NCI-H1417 (cell line): ENCODE data around the gene PRPH.
"Not testable (repeated sequence)": the region's sequence is repeated elsewhere in the genome, so short reads cannot be mapped to it uniquely, and the experiment has no call there.

Source experiments
- DNase-seq, 3 experiments: peaks; one replicate each; lab custom pipeline; 2025; lab: John Stamatoyannopoulos, UW

The PRPH gene

DNA sequence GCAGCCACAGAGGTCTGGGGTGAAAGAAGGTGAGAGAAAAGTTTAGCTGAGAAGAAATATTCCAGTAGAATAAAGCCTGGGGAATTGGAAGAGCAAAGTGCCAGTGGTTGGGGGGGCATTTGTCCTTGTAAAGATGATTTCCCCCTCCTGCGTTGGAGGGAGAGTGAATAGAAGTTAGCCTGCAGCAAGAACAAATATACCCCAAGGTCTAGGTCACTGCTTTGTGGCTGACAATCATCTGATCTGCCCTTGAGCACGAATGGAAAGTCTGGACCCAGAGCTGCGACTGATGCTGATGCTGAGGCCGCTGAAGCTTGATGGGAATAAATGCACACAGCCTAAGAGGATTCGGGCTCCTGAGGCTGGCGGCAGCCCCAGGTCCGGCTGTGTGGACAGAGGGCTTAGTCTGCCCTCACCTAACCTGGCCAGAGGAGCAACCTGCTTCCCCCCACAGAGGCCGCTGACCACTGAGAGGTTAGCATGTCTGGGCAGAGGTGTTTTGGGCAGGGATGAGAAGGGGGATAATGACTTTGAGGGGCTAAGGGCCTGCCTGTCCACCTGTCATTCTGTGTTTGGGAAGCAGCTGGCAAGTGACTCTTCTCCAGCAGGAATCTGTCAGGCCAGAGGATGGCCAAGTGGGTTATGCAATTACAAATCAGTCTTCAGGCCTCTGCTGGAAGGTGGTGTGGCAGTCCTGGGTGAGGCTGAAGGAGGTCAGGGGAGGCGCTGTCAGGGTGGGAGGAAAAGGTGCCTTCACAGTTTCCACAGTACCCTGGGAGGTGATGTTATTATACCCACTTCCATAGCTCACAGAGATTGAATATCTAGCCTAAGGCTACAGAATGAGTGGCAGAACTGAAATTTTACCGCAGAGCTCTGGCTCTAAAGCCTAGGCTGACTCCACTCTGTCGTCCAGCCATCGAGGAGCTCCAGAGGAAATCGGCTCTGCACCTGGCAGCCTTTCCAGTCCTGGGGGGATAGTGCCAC, 18.4 kb upstream of the PRPH start:
- no peak for DNase-seq

DNA sequence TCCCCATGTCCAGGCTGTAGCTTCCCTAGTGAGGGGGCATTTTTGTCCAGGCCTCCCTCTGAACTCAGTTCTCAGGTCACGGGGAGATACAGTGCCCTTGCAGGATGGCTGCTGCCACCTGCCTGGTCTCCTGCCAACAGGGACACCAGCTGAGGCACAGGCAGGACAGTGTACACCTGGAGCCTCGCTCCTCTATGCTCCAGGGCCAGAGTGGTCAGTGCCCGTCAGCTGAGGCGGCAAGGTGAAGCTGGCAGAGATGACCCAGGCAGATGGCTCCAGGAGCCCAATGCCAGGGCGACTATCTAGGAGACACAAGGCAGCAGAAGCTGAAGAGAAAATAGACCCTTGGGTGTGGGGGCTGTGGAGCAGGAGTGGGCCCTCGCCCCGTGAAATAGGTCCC, 17.5 kb upstream of the PRPH start:
- DNase-seq, result no peak

DNA sequence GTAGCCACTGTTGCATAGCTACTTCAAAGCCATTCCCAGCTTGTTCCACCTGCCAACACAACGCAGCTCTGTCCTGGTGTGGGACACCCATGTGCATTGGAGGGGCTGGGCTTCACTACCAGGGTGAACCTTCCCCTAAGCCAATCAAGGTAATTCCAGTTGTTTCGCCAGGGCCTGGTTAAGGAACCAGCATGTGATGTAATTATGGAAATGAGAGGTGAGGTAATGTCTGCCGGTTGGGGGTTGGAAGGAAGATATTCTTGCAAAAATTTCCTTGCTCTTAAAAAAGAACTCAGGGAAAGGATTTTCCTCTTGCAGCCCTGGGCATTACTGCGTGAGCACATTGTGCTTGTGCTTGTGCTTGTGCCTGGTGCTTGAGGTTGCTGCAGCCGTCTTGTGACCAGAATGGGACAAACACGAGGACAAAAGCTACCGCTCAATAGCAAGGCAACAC, 15.2 kb upstream of the PRPH start:
- DNase-seq, result peak in 1 of 3 experiments; percentile 64

DNA sequence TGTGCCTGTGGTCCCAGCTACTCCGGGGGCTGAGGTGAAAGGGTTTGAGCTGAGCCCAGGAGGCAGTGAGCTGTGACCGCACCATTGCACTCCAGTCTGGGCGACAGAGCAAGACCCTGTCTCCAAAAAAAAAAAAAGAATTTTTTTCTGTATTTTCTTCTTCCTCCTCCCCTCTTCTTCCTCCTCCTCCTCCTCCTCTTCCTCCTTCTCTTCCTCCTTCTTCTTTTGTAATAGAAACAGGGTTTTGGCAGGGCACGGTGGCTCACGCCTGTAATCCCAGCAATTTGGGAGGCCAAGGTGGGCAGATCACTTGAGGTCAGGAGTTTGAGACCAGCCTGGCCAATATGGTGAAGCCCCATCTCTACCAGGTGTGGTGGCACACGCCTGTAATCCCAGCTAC, 14.4 kb upstream of the PRPH start:
- DNase-seq, result not testable (repeated sequence)

DNA sequence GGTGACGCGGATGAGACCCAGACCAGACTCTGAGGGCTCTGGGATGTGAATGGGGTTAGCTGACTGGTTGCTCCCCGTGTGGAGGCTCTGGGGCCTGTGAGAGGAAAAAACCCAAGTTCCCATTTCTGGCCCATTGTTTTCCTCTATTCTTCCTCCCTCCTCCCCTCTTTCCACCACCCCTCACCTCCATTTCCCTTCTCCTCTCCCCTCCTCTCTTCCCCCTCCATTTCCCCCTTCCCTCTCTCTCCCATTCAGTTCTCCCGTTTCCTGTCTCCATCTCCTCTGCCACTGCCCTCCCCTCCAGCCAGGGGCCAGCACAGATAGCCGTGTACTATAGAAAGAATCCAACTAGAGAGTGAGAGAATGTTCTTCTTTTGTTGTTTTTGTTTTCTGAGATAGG, 12.6 kb upstream of the PRPH start:
- DNase-seq, result no peak

DNA sequence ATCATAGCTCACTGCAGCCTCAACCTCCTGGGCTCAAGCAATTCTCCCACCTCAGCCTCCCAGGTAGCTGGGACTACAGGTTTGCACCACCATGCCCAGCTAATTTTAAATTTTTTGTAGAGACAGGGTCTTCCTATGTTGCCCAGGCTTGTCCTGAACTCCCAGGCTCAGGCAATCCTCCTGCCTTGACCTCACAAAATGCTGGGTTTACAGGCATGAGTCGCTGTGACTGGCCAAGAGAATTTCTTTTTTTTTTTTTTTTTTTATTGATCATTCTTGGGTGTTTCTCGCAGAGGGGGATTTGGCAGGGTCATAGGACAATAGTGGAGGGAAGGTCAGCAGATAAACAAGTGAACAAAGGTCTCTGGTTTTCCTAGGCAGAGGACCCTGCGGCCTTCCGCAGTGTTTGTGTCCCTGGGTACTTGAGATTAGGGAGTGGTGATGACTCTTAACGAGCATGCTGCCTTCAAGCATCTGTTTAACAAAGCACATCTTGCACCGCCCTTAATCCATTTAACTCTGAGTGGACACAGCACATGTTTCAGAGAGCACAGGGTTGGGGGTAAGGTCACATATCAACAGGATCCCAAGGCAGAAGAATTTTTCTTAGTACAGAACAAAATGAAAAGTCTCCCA, 12.1 kb upstream of the PRPH start:
- DNase-seq, result not testable (repeated sequence)

DNA sequence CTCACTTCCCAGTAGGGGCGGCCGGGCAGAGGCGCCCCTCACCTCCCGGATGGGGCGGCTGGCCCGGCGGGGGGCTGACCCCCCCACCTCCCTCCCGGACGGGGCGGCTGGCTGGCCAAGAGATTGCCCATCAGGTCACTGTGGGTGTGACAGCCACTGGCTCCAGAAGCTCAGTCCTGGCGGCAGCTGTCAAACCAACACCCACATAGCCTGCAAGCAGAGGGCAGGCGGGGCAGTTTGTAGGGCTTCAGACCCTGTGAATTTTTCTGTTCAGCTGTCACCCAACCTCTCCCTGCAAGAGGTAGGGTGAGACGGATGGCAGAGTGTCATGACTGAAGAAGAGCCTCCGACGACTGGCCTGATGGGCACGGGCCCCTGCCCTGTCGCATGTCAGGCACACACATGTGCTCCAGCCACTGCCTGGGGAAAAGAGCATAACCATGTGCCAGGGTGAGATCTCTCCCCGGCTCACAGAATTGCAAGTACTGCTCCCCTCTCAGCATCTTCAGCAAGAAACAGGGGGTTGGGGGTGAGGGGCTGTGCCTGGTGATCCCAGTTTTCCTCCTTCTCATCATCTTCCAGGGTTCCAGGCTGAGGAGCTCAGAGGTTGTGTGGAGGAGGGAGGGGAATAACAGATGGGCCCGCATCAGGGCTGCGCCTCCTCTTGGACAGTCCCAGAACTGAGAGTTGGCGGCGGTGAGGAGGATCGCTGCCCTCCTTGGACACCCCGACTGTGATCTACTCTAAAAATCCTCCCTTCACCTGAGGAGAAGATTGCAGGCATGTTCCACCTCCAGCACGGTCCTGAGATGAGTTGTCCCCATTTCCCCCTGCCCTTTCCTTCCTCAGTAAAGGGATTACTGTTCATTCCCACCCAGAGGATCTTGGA, 11.2 kb upstream of the PRPH start:
- DNase-seq, result no peak

DNA sequence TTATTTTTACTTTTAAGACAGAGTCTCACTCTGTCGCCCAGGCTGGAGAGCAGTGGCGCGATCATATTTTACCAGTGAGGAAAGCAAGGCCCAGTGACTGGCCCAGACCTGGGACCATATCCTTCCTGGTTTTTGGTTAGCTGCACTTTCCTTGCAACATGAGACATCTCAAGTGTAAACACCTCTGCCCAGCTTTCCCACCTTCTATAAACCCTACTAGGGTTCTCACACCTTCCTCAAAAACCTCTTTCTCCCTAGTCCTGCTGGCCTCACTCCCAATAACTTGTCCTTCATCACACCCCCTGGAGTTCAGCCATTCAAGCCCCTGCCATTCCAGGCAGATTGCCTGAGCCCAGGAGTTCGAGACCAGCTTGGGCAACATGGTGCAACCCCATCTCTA, 10.3 kb upstream of the PRPH start:
- DNase-seq, result no peak

DNA sequence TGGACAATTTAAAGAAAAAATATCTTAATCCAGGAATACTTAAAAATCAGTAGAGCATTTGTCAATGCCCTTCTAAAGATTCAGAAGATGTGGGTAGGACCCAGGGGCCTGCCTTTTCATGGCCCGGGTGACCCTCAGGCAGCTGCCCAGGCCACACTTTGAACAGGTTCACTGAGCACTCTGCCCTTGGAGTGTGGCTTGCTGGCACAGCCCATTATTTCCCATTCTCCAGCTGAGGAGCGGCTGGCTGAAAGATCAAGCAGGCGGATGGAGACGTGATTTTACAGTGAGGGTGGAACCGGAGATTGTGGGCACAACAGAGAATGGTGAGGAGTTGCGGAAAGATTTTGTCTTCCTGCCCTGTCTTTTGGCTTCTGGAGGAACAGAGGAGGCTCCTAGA, 7.1 kb upstream of the PRPH start:
- DNase-seq, result no peak

DNA sequence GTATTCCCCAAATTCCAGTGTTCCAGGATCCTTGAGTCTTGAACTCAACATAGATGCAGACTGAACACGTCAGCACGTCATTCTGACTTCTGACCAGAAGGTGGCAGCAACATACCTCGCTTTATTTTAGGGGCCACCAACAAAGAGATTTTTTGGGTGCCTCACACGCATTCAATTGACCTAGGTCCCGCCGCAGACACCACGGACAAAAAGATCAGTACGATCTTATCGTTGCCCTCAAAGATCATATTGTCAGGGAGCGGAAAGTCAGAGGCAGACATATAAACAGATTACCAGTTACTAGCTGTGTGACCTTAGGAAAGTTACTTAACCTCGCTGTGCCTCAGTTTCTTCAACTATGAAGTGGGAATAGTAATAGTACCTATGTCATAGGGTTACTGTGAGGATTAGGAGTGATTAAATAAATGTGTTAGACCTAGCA, 6.5 kb upstream of the PRPH start:
- peak; percentile 58 to 83 (median 80) for DNase-seq

DNA sequence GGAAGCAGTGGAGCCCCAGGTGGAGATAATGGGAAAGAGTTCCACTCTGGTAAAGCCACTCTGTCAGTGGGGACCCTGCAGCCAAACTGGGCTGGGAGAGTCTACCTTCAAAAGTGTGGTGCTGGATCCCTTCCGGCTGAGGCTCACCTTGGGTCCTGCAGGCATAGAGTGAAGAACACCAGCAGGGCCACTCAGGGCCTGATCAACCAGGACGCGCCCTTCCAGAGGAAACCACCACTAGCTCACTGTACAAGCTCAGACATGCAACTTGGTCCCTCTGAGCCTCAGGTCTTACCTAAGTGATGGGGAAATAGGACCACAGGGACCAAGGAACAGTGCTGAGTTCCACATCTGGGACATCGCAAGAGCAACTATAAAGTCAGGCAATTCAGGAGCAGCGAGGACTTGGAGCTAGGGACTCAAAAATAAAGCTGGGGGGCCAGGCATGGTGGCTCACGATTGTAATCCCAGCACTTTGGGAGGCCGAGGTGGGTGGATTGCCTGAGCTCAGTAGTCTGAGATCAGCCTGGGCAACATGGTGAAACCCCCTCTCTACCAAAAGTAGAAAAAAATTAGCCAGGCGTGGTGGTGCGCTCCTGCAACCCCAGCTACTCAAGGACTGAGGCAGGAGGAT, 5.9 kb upstream of the PRPH start:
- no peak for DNase-seq

DNA sequence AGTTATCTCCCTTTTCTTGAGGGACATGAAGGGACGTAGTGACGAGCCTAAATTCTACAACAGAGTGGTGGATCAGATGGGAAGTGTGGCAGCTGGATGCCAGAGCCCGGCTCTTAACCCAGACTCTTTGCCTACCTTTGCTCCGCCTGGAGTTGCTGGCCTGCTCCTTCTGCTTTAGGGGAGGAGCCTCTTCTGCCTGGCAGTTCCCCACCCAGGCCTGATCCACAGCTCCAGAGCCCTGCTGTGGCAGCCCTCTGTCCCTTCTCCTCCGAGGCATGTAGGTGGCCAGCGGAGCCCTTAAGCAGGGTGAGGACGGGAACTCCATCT, 2.3 kb upstream of the PRPH start:
- peak in 1 of 3 experiments; percentile 67 for DNase-seq

DNA sequence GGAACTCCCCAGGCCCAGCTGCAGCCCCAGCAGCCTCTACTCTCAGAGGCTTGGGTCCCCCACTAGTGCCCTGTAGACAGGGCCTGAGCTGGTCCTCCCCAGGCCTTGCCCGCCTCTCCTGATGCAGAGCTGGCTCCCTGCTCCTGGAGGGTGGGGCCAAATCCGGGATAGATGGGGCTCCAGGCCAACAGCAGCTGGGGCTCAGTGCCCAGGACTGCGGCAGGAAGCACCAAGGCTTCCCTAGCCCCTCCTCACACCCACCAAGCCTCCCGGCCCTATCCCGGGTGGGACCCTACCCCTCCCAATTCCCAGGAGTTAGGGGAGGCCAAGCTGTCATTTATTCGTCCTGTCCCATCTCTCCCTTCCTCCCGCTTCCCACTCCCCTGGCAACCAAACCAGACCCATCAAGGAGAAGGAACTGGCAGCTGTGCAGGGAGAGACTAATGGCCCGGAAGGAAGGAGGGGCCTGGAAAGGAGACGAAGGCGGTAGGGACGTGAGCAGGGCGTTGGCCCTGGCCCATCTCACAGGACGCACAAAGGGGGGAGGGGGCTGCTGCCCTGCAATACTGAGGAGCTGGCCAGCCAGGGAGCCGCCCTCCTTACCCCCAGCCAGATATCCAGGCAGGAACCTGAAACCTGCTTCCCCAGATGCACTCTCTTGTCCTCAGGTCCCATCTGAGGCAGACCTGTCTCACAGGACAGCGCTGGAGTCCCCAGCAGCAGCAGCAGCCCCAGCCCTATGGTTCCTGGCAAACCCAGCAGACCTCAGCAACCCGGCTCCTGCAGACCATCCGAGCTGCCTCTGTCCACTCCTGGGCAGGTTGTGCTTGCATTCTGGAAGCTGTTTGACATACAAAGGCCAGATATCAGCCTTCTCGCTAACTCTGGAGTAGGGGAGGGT, 1.6 kb upstream of the PRPH start:
- DNase-seq, result peak in 1 of 3 experiments; percentile 88

DNA sequence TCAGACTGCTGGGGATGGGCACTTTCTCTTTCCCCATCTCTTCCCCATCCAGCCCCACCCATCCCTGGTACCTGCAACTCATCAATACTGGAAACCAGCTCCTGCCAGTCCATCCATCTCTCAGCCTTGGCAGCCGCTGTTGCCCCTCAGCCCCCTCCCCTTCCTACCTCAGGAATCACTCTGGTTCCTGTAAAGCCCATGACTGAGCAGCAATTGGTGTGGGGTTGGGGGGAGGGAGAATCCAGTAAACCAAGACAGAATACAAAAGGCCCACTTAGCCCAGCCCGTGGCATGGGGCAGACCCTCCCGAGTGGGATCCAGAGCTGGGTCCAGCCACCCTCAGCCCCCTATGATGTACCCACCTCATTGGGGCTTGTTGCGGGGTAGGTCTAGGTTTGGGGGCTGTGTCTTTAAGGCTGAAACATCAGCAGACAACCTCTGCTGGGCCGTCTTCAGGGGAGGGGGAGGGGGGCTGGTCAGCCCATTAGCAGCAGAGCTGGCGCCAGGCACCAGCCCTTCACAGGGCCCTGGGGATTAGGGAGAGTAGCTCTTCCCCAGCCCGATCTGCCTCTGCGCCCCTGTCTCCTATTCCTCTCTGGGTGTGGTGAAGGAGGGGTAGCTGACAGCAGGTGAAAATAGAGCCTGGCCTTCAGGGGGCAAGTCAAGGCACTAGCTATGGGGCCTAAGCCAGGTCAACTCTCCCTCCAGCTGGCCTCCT, 702 bp upstream of the PRPH start:
- DNase-seq, result peak in 2 of 3 experiments; percentile 27 to 93

DNA sequence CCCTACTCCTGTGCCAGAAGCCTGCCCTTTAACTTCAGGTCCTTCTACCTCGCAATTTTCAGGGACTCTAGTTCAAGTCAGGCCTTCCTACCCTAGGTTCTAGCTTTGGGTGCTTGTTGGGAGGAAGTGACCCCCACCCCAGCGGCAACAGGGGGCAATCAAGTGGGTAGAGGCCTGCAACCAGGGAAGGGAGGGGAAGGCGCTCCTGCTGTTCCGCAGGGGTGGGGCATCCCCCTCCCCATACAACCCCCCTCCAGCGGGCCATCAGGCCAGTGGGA, 204 bp upstream of the PRPH start:
- peak in 1 of 3 experiments; percentile 89 for DNase-seq

DNA sequence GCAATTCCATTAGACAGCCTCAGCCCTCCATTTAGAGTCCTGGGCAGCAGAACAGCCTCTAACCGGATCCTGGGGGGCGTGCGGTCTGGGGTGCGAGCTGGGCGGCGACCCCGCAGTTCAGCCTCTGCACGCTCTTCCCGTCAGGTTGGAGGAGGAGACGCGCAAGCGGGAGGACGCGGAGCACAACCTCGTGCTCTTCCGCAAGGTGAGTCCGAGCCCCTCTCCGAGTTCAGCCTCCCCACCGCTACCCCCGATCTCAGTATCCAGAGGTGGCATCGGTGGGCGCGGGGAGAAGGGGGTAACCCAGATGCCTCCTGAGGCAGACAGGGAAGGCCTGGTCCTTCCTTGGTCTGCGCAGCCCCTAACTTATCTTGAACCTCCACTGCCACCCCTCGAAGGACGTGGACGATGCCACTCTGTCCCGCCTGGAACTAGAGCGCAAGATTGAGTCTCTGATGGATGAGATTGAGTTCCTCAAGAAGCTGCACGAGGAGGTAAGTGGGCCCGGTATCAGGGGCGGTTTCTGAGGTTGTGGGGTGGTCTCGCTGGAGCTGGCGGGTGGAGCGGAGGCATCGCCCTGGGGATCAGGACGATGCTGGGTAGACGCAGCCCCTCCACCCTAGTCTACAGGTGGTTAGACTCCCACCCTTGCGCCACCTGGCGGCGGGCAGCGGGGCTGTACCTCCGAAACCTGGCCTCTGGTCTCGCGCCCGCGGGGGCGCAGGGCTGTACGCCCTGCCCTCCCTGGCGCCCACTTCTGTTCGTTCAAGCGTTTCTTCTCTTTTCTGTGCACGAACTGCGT, 1.3 kb downstream of the PRPH start:
- peak; percentile 85 to 88 (median 85) for DNase-seq

DNA sequence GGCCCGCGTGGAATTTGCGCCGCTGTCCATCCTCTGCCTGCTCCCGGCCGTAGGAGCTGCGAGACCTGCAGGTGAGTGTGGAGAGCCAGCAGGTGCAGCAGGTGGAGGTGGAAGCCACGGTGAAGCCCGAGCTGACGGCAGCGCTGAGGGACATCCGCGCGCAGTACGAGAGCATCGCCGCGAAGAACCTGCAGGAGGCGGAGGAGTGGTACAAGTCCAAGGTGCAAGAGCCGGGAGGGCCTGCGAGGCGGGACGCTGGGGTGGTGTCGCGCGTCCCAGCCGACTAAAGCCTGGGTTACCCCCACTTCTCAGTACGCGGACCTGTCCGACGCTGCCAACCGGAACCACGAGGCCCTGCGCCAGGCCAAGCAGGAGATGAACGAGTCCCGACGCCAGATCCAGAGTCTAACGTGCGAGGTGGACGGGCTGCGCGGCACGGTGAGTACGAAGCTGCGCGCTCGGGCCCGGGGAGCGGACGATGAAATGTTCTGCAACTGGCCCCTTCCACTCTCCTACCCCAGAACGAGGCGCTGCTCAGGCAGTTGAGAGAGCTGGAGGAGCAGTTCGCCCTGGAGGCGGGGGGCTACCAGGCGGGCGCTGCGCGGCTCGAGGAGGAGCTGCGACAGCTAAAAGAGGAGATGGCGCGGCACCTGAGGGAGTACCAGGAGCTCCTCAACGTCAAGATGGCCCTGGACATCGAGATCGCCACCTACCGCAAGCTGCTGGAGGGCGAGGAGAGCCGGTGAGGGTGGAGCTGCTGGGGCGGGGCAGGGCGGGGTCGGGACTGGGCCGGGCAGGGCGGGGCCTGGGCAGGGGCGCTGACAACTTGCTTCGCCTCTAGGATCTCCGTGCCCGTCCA, 2.1 kb downstream of the PRPH start:
- DNase-seq, result peak; percentile 55 to 85 (median 85)

DNA sequence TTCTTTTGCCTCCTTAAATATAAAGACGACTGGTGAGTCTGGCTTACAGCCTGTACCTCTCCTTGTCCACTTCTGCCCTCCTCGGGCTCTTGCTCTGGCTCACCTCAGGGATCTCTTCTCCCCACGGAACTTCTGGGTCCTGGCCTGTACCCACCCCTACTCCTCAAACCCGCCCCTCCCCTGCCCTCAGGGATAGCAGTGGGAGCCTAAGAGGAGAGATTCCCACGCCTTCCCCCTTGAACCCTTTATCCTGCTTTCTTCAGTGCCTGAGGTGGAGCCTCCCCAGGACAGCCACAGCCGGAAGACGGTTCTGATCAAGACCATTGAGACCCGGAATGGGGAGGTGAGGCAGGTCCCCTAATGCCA, 2.7 kb downstream of the PRPH start:
- DNase-seq, result no peak
